GM21367 (cell line): Measurements from ENCODE around the gene KDR.

Source experiments
- ATAC-seq: cut with Tn5 transposase; IDR thresholded peaks from one replicate; pipeline ENCODE4 v1.9.1; 2021; ENCODE audit not compliant: unreplicated experiment

The KDR gene

DNA sequence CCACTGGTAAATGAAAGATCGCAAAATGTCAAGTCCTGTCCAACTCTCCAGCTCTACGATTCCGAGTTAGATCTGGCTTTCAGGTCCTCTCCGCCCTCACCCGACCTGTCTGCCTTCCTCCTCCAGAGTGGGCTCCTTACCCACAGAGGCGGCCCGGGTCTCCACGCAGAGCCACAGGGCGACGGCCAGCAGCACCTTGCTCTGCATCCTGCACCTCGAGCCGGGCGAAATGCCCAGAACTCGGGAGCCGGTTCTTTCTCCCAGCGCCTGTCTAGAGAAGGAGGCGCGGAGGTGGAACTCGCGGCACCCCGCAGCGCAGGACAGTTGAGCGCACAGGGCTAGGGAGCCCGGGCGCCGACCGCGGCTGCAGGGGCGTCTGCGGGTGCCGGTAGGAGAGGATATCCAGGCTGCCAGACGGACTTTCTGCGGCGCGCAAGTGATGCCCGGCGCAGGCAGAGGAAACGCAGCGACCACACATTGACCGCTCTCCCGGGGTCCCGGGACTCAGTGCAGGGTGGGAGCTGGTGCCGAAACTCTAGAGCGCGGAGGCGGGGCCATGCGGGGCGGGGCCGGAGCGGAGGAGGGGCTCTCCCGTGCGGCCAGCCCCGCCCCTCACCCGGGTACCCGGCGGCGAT is at the start of gene KDR:
KDR (minus strand) TSS at position 509 of the 635 bp plus-strand sequence; CDS start at position 207, 302 bp downstream.
- ATAC-seq = no peak

DNA sequence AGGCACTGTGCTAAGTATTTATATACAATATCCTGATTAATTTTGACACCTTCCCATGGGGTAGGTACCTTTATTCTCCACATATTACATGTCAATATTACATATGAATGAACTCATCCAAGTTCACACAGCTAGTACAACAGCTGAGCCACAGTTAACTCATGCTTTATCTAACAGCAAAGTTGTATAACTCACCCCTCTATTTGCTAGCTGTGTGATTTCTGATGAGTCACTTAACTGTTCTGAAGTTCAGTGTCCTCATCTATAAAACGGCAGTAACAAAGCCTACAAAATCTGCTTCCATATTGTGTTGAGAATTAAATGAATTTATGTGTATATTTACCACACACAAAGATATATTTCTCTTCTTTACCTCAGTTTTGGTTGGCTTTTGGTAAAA is 48.2 kb upstream of the KDR start:
- ATAC-seq = no peak

DNA sequence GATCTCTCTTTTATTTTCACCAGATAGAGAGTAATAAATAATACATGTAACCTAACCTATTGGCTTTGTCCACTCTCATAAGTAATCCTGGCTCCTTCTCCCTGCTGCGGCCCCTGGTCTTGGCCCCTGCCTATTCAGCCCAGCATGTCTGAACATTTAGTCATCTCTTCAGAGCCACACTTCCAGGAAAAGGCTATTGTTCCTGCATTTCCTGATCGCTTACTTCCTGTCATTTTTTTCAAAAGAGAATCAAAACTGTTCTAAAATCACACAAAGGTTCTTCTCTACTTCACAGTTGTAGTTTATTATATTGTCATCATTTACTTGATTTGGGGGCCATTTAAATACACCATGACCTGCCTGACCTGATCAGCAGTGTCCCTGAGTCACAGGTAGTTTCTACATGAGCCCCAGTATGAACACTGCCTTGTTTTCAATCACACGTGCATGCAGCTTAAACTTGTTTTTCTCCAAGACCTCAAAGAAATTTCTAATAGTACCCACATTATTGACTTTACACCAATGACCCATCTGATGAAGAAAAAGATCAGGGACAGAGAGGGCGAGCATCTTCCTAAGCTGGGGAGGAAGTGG is 47.4 kb upstream of the KDR start:
- ATAC-seq = no peak

DNA sequence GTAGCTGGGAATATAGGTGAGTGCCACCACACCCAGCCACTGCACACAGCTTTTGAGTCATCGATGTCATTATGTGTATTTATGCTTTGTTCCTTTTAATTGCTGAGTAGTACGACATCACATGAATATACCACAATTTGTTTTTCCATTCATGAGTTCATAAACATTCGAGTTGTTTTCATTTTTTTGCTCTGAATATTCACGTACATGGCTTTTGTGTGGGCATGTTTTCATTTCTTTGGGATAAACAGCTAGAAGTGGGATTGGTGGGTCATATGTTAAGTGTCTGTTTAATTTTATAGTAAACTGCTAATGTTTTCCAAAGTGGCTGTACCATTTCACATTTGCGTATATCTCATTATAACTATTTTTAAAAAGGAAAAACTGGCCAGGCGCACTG is 45.1 kb upstream of the KDR start:
- ATAC-seq = no peak

DNA sequence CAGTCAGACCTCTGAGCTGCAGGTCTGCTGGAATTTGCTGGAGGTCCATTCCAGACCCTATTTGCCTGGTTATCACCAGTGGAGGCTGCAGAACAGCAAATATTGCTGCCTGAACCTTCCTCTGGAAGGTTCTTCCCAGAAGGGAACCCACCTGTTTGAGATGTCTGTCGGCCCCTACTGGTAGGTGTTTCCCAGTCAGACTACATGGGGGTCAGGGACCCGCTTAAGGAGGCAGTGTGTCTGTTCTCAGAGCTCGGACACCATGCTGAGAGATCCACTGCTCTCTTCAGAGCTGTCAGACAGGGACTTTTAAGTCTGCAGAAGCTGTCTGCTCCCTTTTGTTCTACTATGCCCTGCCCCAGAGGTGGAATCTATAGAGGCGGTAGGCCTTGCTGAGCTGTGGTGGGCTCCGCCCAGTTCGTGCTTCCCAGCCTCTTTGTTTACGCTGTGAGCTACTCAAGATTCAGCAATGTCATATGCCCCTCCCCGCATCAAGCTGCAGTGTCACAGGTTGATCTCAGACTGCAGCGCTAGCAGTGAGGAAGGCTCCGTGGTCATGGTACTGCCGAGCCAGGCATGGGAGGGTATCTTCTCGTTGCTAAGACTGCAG is 44.1 kb upstream of the KDR start:
- no peak for ATAC-seq

DNA sequence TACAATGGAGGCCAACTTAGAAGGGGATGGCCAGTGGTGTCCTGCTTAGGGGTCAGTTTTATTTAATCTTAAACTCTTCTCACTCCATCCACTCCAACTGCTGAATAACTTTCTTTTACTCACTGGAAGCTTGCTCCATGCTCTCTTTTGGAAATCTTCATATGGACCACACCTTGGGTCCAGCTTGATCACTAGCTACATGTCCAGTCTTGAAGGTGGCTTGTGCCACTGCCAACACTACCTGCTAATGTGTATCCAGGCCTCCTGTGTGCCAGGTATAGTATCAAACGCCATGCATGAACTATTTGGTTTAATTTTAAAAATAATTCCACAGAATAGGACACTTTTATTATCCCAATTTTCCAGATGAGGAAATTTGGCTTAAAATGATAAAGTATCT is 37.0 kb upstream of the KDR start:
- no peak for ATAC-seq

DNA sequence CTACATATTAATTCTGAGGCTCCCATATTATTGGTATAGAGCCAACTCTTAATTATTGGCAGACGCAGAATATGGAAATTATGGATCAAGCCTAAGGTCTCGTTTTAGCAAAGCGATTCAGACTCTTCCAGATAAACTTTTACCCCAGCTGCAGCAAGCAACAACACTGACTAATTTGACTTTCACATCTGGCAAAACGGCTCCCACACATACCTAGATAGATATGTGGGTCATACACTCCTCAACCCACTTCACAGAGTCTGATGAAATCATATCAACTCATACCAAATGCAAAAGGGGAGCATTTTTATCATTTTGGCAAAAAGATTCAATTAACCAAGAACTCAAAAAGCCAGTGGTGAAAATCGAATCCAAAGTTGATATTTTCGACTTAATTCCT is 36.3 kb upstream of the KDR start:
- no peak for ATAC-seq

DNA sequence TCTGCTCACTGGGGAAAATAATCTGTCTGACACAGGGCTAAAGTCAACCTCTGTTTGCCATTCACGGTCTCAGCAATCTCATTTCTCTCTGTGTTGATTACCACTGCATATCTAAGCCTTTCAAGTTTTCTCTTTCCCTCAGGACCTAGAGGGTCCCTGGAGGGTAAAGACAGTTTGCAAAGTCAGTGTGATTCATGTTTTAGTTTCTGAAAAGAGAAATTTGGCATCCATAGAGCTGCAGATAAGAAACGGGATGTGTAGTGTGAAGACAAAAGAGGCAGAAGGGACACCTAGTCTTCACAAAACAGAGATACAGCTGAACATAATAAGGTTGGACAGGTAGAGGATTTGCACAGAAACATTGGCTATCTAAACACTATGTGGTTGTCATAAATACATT is 34.5 kb upstream of the KDR start:
- ATAC-seq = no peak

DNA sequence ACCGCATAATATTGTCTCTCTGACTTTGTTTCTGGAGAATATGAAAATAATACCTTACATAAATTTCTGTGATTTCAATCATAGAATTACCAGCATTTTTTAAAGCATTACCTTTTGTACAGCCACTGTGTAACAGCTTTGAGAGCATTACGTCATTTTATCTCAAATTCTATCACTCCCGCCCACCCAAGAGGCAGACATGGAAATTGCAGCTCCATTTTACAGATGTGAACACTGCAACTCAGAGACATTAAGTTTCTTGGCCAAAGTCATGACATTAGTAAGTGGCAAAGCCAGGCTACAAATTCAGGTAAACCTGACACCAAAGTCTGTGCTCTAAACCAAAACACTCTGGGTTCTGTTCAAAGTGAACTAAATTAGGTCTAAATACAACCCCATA is 33.6 kb upstream of the KDR start:
- ATAC-seq = no peak

DNA sequence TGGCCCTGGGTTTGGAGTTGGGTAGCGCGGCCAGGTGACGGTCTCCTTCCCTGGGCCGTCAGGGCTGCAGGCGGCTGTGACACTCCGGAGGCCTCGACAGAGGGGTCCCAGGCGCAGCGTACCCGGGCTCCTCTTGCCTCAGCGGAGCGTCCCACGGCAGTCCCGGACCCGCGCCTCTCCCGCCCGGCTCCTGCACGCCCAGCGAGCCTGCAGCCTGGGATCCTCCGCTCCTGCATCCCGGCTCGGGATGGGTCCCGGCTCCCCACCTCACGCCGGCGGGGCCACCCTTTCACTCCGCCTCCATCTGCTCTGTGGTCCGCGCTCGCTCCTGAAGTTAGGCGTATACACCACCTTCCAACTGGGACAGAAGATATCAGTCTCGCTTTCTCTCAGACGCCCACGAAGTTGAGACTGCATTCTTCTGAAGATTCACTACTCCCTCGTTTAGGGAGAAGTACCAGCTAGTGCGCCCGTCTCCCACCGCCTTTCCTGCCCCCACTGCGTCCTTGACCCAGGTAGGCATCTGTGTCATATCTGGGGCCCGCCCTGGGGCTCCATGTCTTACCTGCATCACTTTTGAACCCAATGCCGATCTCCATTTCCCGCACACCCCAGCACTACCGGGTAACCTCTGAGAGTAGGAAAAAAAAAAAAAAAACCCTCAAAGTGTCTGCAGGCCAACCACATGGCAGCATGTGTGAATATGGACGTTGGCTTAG is 32.3 kb upstream of the KDR start:
- ATAC-seq = no peak

DNA sequence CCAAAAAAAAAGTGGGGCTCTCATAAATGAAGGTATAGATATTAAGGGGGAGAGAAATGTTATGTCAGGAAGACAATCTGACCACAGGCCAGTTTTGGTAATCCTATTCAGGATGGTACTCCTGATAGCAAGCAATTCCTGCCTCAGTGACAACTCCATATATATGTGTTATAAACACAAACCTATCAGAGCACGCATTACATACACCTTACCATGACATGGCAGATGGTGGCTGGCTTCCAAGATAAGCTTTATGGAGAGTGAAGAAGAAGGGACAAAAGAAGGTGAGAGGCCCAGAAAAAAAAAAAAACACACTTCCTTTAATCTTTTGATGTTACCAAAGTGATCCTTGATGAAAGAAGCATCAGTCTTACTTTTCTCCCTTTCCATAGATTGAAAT is 29.5 kb upstream of the KDR start:
- ATAC-seq = no peak

DNA sequence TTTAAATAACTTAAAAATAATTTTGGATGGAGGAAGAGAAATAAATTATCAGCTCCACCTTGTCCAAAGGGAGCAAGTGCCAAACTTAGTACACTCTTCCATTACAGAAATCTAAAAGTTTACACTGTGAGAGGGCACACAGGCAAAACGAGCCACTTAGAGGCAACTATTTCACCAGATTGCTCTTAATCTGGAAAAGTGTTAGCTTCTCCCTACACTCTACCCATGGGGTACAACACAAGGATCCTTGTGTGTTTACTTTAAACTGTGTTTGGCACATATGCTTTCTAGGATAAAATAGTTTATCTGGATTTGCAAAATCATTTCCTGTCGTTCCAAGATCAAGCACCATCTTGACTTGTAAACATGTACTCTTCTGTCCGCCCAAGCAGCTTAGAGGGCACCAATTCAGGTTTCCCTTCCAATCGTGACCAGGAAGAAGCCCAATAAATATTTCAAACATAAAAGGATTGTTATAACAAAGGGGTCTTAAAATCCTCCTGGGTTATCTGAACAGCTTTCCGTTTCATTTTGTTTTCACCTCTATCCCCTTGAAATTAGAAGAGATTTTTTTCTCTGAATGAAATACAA is 29.0 kb upstream of the KDR start:
- ATAC-seq = no peak

DNA sequence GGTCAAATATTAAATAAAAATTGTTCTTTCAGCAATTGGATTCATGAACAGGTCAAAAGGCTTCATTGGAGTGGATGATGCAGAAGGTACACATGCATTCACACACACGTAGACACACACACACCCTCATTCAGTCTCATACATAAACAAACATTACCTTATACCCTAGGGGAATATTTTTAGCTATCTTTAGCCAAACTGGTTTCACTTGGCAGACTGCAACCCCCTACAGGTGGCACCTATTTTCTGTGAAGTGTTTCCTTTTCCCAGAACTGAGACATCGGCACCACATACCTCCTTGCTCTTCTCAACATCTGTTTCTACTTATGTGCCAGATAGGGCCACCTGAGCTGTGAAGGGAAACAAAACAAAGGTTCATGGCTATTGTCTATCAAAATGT is 18.5 kb upstream of the KDR start:
- no peak for ATAC-seq

DNA sequence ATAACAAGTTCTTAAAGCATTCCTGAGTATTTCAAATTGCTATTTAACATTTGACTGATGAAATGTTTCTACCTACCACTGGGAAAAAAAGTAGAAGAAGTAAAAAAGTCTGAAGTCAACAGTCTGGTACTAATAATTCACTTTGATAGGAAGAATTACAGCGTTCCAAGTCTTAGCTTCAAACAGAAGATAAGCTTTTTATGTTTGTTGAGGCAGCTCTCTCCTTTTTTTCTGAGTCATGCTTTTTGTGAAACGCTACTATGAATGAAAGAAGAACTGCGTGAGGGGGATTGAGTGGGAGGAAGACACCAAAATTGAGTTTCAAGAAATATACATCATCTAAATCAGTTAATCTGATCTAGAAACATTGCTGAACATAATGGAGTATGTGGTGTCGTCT is 13.0 kb upstream of the KDR start:
- no peak for ATAC-seq

DNA sequence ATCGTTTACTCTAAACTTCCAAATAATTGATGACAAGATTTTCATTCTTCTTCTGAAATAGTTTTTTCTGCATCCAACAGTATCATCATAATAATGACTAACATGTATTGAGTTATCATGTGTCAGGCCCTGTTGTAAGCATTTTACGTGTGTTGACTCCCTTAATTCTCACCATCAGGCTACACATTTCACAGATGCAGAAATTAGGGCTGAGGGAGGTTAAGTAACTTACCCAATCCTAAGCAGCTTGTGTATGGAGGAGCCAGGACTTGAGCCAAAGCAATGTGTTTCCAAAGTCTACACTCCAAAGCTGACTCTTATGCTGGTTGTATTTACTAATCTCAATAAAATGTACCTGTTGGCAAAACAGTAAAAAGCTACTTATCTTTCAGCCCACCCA is 11.2 kb upstream of the KDR start:
- ATAC-seq = no peak

DNA sequence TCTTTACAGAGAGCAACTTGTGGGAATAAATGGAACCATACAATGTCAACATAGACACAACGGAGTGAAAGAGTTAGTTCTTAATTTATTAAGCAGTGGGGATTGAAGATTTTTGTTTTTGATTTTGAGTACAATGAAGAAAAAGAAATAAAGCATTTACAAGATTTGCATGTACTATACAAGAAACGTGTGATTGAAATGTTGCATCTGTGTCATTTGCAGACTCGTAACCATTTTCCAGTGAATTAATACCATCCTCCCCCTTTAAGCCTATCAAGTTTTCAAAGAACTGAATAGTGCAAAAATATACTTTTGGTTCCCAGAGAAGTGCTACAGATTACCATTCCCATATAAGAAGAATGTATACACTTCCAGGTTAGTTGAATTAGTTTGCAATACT is 8.6 kb upstream of the KDR start:
- ATAC-seq = no peak

DNA sequence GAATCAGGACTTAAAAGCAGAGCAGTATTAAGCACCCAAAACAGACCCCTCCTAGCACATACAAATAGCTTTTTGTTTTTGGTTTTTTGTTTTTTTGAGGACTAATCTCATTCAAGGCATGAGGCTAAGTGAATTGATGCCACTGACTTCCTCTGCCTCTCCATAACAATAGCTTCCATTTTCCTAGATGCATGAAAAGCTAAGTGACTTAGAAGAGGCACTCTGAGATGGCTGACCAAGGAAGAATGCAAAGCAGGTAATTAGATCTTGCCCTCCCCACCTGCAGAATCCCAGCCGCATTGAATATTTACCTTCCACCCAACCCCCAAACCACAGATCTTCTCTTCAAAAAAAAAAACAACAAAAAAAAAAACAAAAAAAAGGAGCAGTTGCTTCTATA is 7.4 kb upstream of the KDR start:
- ATAC-seq = no peak

DNA sequence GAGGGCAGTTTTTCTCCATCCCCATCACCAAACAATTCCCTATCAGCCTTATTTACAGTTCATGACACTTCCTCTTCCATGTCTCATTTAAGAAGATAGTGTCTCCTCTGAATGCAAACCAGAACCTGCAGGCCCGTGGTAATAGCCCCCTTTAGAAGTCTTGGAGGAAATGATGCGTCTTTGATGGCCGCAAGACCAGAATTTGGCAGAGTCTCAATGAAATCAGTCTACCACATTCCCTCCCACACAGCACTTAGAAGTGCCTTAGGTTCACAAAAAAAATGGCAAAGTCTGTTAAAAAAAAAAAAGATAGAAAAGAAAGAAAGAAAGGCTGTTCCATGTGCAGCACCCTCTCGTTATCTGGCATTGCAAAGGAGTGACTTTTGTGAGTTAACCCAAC is 2.1 kb upstream of the KDR start:
- no peak for ATAC-seq

DNA sequence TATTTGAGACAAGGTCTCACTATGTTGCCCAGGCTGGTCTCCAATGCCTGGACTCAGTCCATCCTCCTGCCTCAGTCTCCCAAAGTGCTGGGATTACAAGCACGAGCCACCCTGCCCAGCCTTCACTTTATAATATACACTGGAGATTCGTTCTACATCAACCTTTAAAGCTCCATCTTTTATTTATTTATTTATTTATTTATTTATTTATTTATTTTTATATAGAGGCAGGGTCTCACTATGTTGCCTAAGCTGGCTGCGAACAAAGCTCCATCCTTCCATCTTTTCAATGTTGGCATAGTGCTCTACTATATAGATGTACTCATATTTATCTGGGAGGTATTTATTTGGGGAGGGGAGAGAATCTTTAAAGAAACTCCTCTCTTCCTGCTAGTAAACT is 1.7 kb upstream of the KDR start:
- ATAC-seq = no peak

DNA sequence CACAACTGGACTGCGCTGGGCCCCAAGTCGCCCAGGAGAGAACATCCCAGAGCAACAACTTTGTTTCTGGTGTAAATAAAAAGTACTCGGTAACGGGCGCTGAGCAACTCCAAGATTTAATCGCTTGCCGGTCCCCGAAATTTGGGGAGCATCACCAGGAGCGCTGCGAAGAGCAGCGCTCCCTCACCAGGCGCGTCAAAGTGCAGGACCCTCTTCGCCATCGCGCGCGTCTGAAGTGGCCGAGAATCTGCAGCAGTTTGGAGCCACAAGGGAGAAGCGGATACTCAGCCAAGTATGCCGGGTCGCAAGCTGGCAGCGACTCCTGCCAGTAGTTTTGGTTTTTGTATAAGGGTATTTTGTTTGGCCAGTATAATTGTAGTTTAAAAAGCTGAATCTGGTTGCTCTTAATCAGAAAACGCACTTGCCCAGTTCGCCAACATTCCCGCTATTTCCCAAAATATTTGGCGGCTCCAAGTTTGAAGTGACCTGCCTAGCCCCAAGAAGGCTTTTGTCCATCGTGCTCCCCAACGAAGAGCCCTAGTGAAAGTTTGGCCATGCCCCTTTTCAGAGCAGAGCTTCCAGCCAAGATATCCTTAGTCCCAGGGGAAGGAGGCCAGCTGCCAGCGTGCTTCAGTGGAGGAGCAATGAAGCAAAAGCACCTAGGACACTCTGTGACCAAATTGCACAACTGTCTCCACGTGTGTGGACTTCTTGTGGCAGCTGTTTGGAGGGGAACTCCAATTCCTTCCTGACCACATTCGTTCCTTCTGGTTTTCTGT is 557 bp upstream of the KDR start:
- ATAC-seq = no peak
